ENCODE results near the gene ATP11A. TPM values are rescaled to one million over a fixed set of nuclear protein-coding genes. Genes with fewer than 3 reads are reported as not detected.
A peak's percentile ranks its signal among the peaks of the same experiment; 100 is the strongest.

Gene ATP11A
- total RNA-seq, 6 experiments from 2014 or later = 24.3 to 57.4 (median 33.1) TPM

DNA sequence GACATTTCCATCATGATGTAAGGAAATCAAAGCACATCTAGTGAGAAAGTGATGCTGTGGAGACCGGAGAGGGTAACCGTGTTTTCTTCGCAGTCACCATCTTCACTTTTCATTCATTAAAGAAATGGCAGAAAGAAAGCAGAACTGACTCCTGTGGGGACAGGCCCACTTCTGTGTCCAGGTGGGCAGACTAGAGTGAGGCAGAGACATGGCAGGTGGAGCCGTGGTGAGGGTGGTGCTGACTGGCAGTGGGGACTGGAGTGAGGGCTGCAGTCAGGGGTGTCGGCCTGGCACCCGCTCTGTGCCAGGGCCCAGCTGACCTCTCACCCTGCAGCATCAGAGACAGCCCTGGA lies 207.7 kb downstream of the ATP11A start:
- WGBS (ENCODE audit: insufficient coverage, low coverage, low lambda C conversion rate, missing lambda C conversion rate) = 94% methylated on average over 3 of the region's 6 CpGs
- no peaks in the 10 kb centered on the region for H3K9me3 ChIP-seq
- no peaks in the 10 kb centered on the region for H3K36me3 ChIP-seq
- no peak overlapping the region for H3K27ac ChIP-seq
- TF ChIP-seq, protein P1, sequence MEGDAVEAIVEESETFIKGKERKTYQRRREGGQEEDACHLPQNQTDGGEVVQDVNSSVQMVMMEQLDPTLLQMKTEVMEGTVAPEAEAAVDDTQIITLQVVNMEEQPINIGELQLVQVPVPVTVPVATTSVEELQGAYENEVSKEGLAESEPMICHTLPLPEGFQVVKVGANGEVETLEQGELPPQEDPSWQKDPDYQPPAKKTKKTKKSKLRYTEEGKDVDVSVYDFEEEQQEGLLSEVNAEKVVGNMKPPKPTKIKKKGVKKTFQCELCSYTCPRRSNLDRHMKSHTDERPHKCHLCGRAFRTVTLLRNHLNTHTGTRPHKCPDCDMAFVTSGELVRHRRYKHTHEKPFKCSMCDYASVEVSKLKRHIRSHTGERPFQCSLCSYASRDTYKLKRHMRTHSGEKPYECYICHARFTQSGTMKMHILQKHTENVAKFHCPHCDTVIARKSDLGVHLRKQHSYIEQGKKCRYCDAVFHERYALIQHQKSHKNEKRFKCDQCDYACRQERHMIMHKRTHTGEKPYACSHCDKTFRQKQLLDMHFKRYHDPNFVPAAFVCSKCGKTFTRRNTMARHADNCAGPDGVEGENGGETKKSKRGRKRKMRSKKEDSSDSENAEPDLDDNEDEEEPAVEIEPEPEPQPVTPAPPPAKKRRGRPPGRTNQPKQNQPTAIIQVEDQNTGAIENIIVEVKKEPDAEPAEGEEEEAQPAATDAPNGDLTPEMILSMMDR (IDR thresholded peaks at IDR 0.05) = no peak
- no peak for TF ChIP-seq POLR2A (IDR thresholded peaks at IDR 0.05)
- H3K4me3 ChIP-seq = no peak overlapping the region
- peaks cover 0 to 21% (median 2%) of the 10 kb centered on the region in 4 donors for H3K4me1 ChIP-seq
- DNase-seq (peak in 1 of 3 donors; percentile 45), ATAC-seq (no peak)
- intact Hi-C loops (cut with DNase I) = no loop called here
- no peaks in the 10 kb centered on the region for H3K27me3 ChIP-seq

DNA sequence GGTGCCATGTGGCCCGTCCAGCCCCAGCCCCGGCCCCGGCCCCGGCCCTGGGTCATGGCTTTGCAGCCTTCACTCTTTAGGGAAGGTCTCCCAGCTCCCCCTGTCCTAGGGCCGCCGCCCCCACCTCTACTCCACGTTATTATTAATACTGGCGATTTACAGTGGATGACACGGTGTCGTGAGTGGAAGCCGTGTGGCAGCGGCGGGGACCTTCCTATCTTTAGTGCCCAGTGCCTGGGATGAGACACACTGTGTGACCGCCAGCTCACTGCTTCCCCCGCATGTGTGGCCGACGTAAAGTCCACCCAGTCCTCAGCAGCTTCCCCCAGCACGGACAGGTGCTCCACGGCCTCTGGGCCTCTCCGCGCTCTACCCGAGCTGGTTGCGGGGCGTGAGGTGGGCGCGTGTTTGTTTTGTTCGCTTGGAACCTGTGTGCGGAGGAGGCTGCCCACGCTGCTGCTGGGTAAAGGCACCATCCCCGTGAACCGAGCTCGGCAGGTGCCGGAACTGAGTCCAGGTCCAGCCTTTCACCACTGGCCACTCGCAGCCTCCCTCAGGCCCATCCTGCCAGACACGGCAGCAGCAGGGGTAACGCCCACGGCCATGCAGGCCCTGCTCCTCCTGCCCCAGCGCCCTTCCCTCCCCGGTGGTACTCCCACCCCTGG lies 208.2 kb downstream of the ATP11A start:
- intact Hi-C loops (cut with DNase I) = no loop called here
- DNase-seq (peak; percentile 18 to 50 (median 36)), ATAC-seq (no peak)
- H3K27me3 ChIP-seq = no peaks in the 10 kb centered on the region
- peaks cover 0 to 16% (median 1%) of the 10 kb centered on the region in 4 donors for H3K4me1 ChIP-seq
- TF ChIP-seq POLR2A (IDR thresholded peaks at IDR 0.05) = no peak
- TF ChIP-seq, protein P1 (IDR thresholded peaks at IDR 0.05) = no peak
- no peaks in the 10 kb centered on the region for H3K36me3 ChIP-seq
- WGBS (ENCODE audit: insufficient coverage, low coverage, low lambda C conversion rate, missing lambda C conversion rate) = no CpG with 5 or more reads among the region's 39 CpGs
- no peaks in the 10 kb centered on the region for H3K9me3 ChIP-seq
- no peak overlapping the region for H3K27ac ChIP-seq
- no peak overlapping the region for H3K4me3 ChIP-seq

DNA sequence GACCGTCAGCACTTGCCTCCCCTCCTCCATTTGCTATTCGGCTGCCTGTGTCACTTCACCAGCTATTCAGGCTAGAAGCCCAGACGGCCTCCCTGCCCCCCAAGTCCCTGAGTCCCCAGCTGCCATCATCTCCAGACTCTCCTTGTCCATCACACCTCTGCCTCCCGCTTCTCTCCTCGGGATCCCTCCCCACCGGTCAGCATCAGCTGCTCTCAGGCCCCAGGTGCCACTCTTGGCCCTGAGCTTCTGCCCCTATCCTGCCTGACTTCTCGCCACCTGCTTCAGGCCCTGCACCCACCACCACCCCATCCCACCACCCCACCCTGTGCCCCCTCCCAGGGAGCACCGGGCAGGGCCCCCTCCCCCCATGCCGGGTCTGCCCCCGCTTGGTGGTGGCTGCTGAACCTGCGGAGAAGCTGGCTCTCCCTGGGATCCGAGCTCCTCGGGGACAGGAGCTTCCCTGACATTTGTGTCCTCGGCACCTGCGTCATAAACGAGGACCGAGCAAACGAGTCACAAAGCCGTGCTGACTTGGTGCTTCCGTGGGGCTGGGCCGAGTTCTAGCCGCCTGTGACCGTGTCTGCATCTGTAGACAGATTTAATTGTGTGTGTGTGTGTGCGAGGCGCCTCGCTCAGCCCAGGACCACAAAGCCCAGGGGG lies 208.9 kb downstream of the ATP11A start:
- intact Hi-C loops (cut with DNase I) = no loop called here
- H3K27me3 ChIP-seq = no peaks in the 10 kb centered on the region
- H3K4me1 ChIP-seq = peaks cover 0 to 9% (median 0%) of the 10 kb centered on the region in 4 donors
- 93% methylated on average over 8 of the region's 26 CpGs for WGBS (ENCODE audit: insufficient coverage, low coverage, low lambda C conversion rate, missing lambda C conversion rate)
- H3K4me3 ChIP-seq = no peak overlapping the region
- no peak overlapping the region for H3K27ac ChIP-seq
- DNase-seq (peak; percentile 16 to 44 (median 43)), ATAC-seq (no peak)
- TF ChIP-seq POLR2A (IDR thresholded peaks at IDR 0.05) = no peak
- TF ChIP-seq, protein P1 (IDR thresholded peaks at IDR 0.05) = no peak
- no peaks in the 10 kb centered on the region for H3K9me3 ChIP-seq
- no peaks in the 10 kb centered on the region for H3K36me3 ChIP-seq

DNA sequence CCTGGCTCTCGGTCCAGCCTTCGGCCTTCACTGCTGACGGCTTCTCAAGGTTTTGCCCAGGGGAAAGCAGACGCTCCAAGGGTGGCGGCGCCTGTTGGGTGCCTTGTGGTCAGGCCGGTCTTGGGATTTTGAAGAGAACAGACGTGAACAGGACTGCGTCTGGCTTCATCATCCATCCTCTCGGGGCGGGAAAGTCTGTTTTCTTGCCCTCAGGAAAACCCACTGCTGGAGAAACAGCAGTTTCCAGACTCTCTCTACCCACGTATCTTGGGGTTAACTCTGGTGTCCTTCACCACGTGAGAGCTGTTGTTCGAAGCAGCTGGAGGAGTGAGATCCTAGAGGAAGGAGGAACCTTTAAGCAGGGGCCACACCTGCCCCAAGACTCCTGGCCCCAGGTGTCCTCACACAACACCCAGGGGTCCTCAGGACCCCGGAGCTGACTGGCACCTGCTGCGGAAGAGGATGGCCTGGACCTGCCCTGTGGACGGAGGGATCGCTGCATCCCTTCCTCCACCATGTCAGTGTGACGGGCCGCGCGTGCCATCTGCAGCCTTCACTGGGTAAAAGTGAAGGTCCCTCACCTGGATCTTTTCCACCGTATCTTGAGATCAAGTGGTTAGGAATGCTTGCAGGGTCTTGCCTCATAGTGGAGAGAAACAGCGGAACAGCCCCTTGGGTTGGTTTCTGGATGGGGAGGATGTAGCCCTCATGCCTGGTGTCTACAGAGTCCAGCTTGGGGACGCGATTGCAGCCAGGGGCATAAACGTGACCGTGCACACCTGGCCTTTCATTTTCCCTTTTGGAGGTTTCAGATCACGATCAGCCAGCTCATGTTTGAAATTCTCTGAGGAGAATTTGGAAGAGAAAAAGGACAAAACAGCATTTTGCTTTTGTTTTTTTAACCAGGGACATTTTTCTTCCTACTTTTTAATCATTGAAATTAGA lies 209.7 kb downstream of the ATP11A start:
- H3K4me3 ChIP-seq = no peak overlapping the region
- no peaks in the 10 kb centered on the region for H3K9me3 ChIP-seq
- DNase-seq (peak; percentile 12 to 39 (median 33)), ATAC-seq (no peak)
- WGBS (ENCODE audit: insufficient coverage, low coverage, low lambda C conversion rate, missing lambda C conversion rate) = 81% methylated on average over 6 of the region's 29 CpGs
- no peaks in the 10 kb centered on the region for H3K36me3 ChIP-seq
- intact Hi-C loops (cut with DNase I) = no loop called here
- no peaks in the 10 kb centered on the region for H3K27me3 ChIP-seq
- TF ChIP-seq POLR2A (IDR thresholded peaks at IDR 0.05) = no peak
- TF ChIP-seq, protein P1 (IDR thresholded peaks at IDR 0.05) = no peak
- H3K27ac ChIP-seq = no peak overlapping the region
- peaks cover 0 to 6% (median 0%) of the 10 kb centered on the region in 4 donors for H3K4me1 ChIP-seq
